HG02852 (cell line): ENCODE measurements around the gene F8.
"Not testable (repeated sequence)": the region's sequence is repeated elsewhere in the genome, so short reads cannot be mapped to it uniquely, and the experiment has no call there.

Experiments used
- ATAC-seq: cut with Tn5 transposase; IDR thresholded peaks from one replicate; pipeline ENCODE4 v1.9.1; 2021; ENCODE audit warnings: mild to moderate bottlenecking, moderate library complexity; ENCODE audit not compliant: unreplicated experiment

The F8 gene

GRCh38 chrX:155031657-155032056 lies 9.1 kb upstream of the F8 start:
- ATAC-seq, result no peak

GRCh38 chrX:155028877-155029291 lies 6.4 kb upstream of the F8 start:
- ATAC-seq, result no peak

GRCh38 chrX:155028129-155028528 lies 5.6 kb upstream of the F8 start:
- ATAC-seq, result no peak

GRCh38 chrX:155027509-155028066 lies 5.1 kb upstream of the F8 start:
- ATAC-seq, result no peak

- ATAC-seq, result peak; percentile 87
These were observed 4.4 kb upstream of the F8 start, which contains the start of gene FUNDC2 for GRCh38 chrX:155026727-155027508. Gene FUNDC2 (plus strand): TSS chrX:155026844. CDS start chrX:155026939, 95 bp downstream.

- no peak for ATAC-seq
These were observed 3.9 kb upstream of the F8 start for GRCh38 chrX:155026420-155026726.

GRCh38 chrX:155023907-155024833 lies 1.6 kb upstream of the F8 start:
- ATAC-seq, result no peak

- no peak for ATAC-seq
These were observed 1.9 kb downstream of the F8 start for GRCh38 chrX:155020591-155020990.

- no peak for ATAC-seq
These were observed 12.5 kb downstream of the F8 start for GRCh38 chrX:155009994-155010472.

- not testable (repeated sequence) for ATAC-seq
These were observed 13.9 kb downstream of the F8 start for GRCh38 chrX:155008578-155008977.

GRCh38 chrX:155006913-155007671 lies 15.4 kb downstream of the F8 start:
- not testable (repeated sequence) for ATAC-seq

GRCh38 chrX:155006379-155006778 lies 16.1 kb downstream of the F8 start:
- ATAC-seq, result not testable (repeated sequence)

GRCh38 chrX:155005190-155005589 lies 17.3 kb downstream of the F8 start:
- no peak for ATAC-seq

- no peak for ATAC-seq
These were observed 20.6 kb downstream of the F8 start for GRCh38 chrX:155001873-155002272.

- ATAC-seq, result no peak
These were observed 21.7 kb downstream of the F8 start for GRCh38 chrX:155000841-155001240.

GRCh38 chrX:154998204-154998880 lies 24.2 kb downstream of the F8 start:
- no peak for ATAC-seq

- no peak for ATAC-seq
These were observed 31.0 kb downstream of the F8 start for GRCh38 chrX:154991476-154991875.

- ATAC-seq, result peak; percentile 68
These were observed 31.5 kb downstream of the F8 start for GRCh38 chrX:154991039-154991438.

- peak; percentile 56 for ATAC-seq
These were observed 32.0 kb downstream of the F8 start for GRCh38 chrX:154990496-154990895.

- no peak for ATAC-seq
These were observed 33.8 kb downstream of the F8 start for GRCh38 chrX:154988719-154989118.
